Karpas-422 (cell line): ENCODE data around the gene TGFA. TPM values are rescaled to one million over a fixed set of nuclear protein-coding genes. Genes with fewer than 3 reads are reported as not detected.

ENCODE experiments used
- DNase-seq: peaks from one replicate; pipeline ENCODE4 v3.0.0-alpha.2; 2015
- H2AFZ ChIP-seq: fragments of 200-600 bp; sonication (generic); 2 replicates; pipeline ENCODE4 v1.6.1; 2014; ENCODE audit warnings: antibody characterized with exemption, low read length, mixed read lengths
- H3K27ac ChIP-seq: fragments of 200-600 bp; sonication (generic); 2 replicates; pipeline ENCODE4 v1.5.1; 2014; ENCODE audit warnings: mild to moderate bottlenecking, low read length, moderate library complexity
- H3K27me3 ChIP-seq: fragments of 200-600 bp; sonication (generic); 2 replicates; pipeline ENCODE4 v1.6.1; 2014; ENCODE audit warnings: low read length, mixed read lengths
- H3K36me3 ChIP-seq: fragments of 200-600 bp; sonication (generic); 2 replicates; pipeline ENCODE4 v1.6.1; 2014; ENCODE audit warnings: low read length, mixed read lengths; ENCODE audit not compliant: insufficient read depth
- H3K4me1 ChIP-seq: fragments of 200-600 bp; sonication (generic); 2 replicates; pipeline ENCODE4 v1.6.1; 2014; ENCODE audit warnings: mild to moderate bottlenecking, low read length, mixed read lengths
- H3K4me2 ChIP-seq: fragments of 200-600 bp; sonication (generic); 2 replicates; pipeline ENCODE4 v1.6.1; 2014; ENCODE audit warnings: low read length, low read depth, mild to moderate bottlenecking; ENCODE audit not compliant: poor library complexity, severe bottlenecking
- H3K4me3 ChIP-seq: fragments of 200-600 bp; sonication (generic); 2 replicates; pipeline ENCODE4 v1.5.1; 2014; ENCODE audit warnings: mild to moderate bottlenecking, antibody characterized with exemption, low read length, mixed read lengths
- H3K79me2 ChIP-seq: fragments of 200-600 bp; sonication (generic); 2 replicates; pipeline ENCODE4 v1.6.1; 2014; ENCODE audit warnings: mild to moderate bottlenecking, low read length, mixed read lengths
- H3K9ac ChIP-seq: fragments of 200-600 bp; sonication (generic); 2 replicates; pipeline ENCODE4 v1.6.0; 2014; ENCODE audit warnings: low read length
- H3K9me2 ChIP-seq: fragments of 200-600 bp; sonication (generic), shearing (Covaris generic); replicated peaks from 2 replicates; pipeline ENCODE4 v1.6.0; 2014; ENCODE audit warnings: mild to moderate bottlenecking, low read length, moderate library complexity; ENCODE audit not compliant: insufficient read depth
- H3K9me3 ChIP-seq: fragments of 300-700, 200-600 bp; sonication (generic); 2 replicates; pipeline ENCODE4 v1.6.1; 2014; ENCODE audit warnings: low read length, mixed read lengths
- H4K20me1 ChIP-seq: fragments of 200-600 bp; sonication (generic); 2 replicates; pipeline ENCODE4 v1.6.1; 2014; ENCODE audit warnings: mild to moderate bottlenecking, antibody characterized with exemption, low read length, low read depth; ENCODE audit not compliant: insufficient read depth
- total RNA-seq: library from RNA; depleted of rRNA; stranded (reverse); fragments of >200 nt; shearing (Covaris generic); gene quantifications from 2 replicates; pipeline ENCODE4 v1.2.3, GENCODE V29; 2014; ENCODE audit warnings: low replicate concordance; rRNA removed

Gene TGFA
- total RNA-seq: not detected in 2 replicates

DNA sequence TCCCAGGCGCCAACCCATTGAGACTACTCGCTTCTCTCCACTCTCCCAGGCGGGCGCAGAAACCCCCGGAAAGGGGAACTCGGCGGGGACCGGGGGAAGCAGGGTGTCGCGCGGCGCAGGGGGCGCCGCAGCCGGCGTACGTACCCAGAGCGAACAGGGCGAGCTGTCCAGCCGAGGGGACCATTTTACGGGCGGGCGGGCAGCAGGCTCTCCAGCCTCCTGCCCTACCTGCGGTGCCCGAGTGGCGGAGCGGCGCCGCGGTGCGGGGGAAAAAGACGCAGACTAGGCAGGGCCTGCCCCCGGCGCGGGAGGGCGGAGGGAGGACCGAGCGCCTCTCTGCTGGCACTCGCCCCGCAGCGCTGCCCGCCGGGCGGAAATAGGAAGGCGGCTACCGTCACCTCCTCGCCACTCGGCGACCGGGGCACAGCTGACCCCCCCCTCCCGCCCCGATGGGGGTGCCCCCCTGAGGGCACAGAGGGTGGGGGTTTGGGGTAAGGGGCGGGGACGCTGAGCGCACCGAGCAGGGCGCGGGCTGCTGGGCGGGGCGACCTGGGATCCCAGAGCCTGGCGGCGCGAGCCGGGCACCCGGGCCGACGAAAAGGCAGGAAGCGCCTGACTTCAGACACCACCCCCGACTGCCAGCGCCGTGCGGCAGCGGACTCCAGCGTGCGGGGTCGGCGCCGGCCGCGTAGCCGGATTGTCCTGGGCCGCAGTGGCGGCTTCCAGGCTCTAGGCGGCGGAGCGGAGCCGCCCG, at the start of gene TGFA:
TGFA (minus strand) TSS at position 243 of the 754 bp plus-strand sequence; CDS start at position 184, 59 bp downstream.
- Histone ChIP-seq H2AFZ (peak within 1 kb of the TSS; percentile 35; the same call in 1 of the 2 replicates), H4K20me1 (no peaks in the 10 kb centered on the region), H3K4me2 (peak within 1 kb of the TSS; percentile 60), H3K27ac (no peak within 1 kb of the TSS), H3K9me2 (no peaks in the 10 kb centered on the region), H3K36me3 (no peaks in the 10 kb centered on the region), H3K4me1 (peaks cover 3% of the 10 kb centered on the region; the same call in 1 of the 2 replicates), H3K79me2 (no peaks in the 10 kb centered on the region), H3K27me3 (no peaks in the 10 kb centered on the region; the same call in 1 of the 2 replicates), H3K4me3 (peak within 1 kb of the TSS; percentile 57), H3K9ac (peak within 1 kb of the TSS; percentile 35), H3K9me3 (no peaks in the 10 kb centered on the region)
- peak; percentile 77 for DNase-seq

DNA sequence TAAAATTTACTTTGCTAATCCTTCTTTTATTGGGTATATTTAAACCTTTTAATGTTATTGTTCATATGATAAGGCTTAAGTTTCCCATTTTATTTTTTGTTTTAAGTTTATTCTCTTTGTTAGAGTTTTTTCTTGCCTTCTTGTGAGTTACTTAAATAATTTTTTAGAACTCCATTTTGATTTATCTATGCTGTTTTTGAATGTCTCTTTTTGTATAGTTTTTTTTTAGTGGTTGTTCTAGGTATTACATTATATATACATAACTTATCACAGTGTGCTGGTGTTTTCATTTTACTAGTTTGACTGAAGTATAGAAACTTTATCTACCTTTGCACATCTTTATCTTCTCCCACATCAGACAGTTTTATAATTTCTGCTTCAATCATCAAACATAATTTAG, 49.4 kb upstream of the TGFA start:
- H3K36me3 ChIP-seq: no peaks in the 10 kb centered on the region

DNA sequence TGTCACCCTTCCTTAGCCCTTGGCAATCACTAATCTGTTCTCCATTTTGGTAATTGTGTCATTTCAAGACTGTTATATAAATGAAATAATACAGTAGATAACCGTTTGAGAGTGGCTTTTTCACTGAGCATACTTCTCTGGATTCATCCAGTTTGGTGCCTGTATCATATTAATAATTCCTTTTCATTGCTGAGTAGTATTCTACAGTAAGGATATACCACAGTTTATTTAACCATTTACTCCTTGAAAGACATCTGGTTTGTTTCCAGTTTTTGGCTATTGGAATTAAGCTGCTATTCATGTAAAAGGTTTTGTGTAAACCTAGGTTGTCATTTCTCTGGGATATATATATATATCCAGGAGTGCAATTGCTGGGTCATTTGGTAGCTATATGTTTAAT, 44.6 kb upstream of the TGFA start:
- Histone ChIP-seq H3K4me2 (no peak overlapping the region), H3K27me3 (no peaks in the 10 kb centered on the region; the same call in 1 of the 2 replicates), H3K9me3 (peaks cover 4% of the 10 kb centered on the region; the same call in 1 of the 2 replicates), H4K20me1 (no peaks in the 10 kb centered on the region), H3K36me3 (no peaks in the 10 kb centered on the region), H3K27ac (no peak overlapping the region), H3K4me1 (no peaks in the 10 kb centered on the region), H3K9ac (no peak overlapping the region), H3K79me2 (no peaks in the 10 kb centered on the region), H3K9me2 (no peaks in the 10 kb centered on the region), H3K4me3 (no peak overlapping the region), H2AFZ (no peak overlapping the region)
- no peak for DNase-seq

More for the DNA sequence above, 49.4 kb upstream of the TGFA start:
- H3K9ac ChIP-seq: no peak overlapping the region
- H3K4me2 ChIP-seq: no peak overlapping the region
- no peak overlapping the region for H3K4me3 ChIP-seq
- no peaks in the 10 kb centered on the region; the same call in 1 of the 2 replicates for H3K27me3 ChIP-seq
- no peaks in the 10 kb centered on the region for H3K4me1 ChIP-seq
- no peak overlapping the region for H3K27ac ChIP-seq
- H3K79me2 ChIP-seq: no peaks in the 10 kb centered on the region
- H3K9me2 ChIP-seq: no peaks in the 10 kb centered on the region
- no peak overlapping the region for H2AFZ ChIP-seq
- no peaks in the 10 kb centered on the region for H4K20me1 ChIP-seq
- peaks cover 4% of the 10 kb centered on the region; the same call in 1 of the 2 replicates for H3K9me3 ChIP-seq
- no peak for DNase-seq

- H3K4me1 ChIP-seq: no peaks in the 10 kb centered on the region
Observed at GRCh38 chr2:70596739-70597138, 43.1 kb upstream of the TGFA start.

DNA sequence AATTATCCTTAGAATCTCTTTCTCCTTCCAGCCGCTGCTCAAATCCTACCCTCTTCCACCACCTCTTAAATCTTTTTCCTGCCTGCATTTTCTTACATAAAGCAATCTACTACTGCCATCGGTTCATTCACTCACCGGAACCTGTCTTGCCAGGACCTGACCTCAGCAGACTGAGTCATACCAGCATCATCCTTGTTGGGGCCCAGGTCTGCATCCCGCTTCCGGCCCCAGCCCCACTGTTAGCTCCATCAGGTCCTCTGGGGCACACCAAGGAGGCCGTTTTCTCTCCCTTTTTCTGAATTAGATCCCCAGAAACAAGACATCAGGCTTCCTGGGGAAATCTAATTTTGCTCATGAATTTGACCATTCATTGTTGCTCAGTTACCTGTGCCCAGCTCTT, 42.7 kb upstream of the TGFA start:
- no peak overlapping the region for H3K4me2 ChIP-seq
- H3K4me1 ChIP-seq: no peaks in the 10 kb centered on the region
- no peak overlapping the region for H3K27ac ChIP-seq
- H3K9ac ChIP-seq: no peak overlapping the region
- no peaks in the 10 kb centered on the region for H3K9me2 ChIP-seq
- no peak for DNase-seq
- no peak overlapping the region for H3K4me3 ChIP-seq
- H2AFZ ChIP-seq: no peak overlapping the region
- no peaks in the 10 kb centered on the region for H3K36me3 ChIP-seq
- H3K27me3 ChIP-seq: no peaks in the 10 kb centered on the region; the same call in 1 of the 2 replicates
- H4K20me1 ChIP-seq: no peaks in the 10 kb centered on the region
- H3K9me3 ChIP-seq: peaks cover 4% of the 10 kb centered on the region; the same call in 1 of the 2 replicates
- no peaks in the 10 kb centered on the region for H3K79me2 ChIP-seq

More at GRCh38 chr2:70596739-70597138, 43.1 kb upstream of the TGFA start:
- no peak overlapping the region for H3K9ac ChIP-seq
- H3K79me2 ChIP-seq: no peaks in the 10 kb centered on the region
- no peaks in the 10 kb centered on the region; the same call in 1 of the 2 replicates for H3K27me3 ChIP-seq
- no peak overlapping the region for H2AFZ ChIP-seq
- H3K9me3 ChIP-seq: peaks cover 4% of the 10 kb centered on the region; the same call in 1 of the 2 replicates
- no peak overlapping the region for H3K4me2 ChIP-seq
- no peak overlapping the region for H3K27ac ChIP-seq
- DNase-seq: no peak
- no peak overlapping the region for H3K4me3 ChIP-seq
- H3K36me3 ChIP-seq: no peaks in the 10 kb centered on the region
- H4K20me1 ChIP-seq: no peaks in the 10 kb centered on the region
- no peaks in the 10 kb centered on the region for H3K9me2 ChIP-seq

GRCh38 chr2:70583091-70583490, 29.5 kb upstream of the TGFA start:
- DNase-seq: no peak
- H3K9me2 ChIP-seq: no peaks in the 10 kb centered on the region
- H3K9me3 ChIP-seq: no peaks in the 10 kb centered on the region
- H3K27me3 ChIP-seq: no peaks in the 10 kb centered on the region
- no peak overlapping the region for H3K4me3 ChIP-seq
- H2AFZ ChIP-seq: no peak overlapping the region
- no peaks in the 10 kb centered on the region for H3K36me3 ChIP-seq
- H3K9ac ChIP-seq: no peak overlapping the region
- H4K20me1 ChIP-seq: no peaks in the 10 kb centered on the region
- H3K4me1 ChIP-seq: no peaks in the 10 kb centered on the region
- no peak overlapping the region for H3K4me2 ChIP-seq
- H3K79me2 ChIP-seq: no peaks in the 10 kb centered on the region
- H3K27ac ChIP-seq: no peak overlapping the region

- Histone ChIP-seq H3K79me2 (no peaks in the 10 kb centered on the region), H3K36me3 (no peaks in the 10 kb centered on the region), H3K4me2 (no peak overlapping the region), H3K9me3 (no peaks in the 10 kb centered on the region), H3K4me3 (no peak overlapping the region), H3K27ac (no peak overlapping the region), H3K9ac (no peak overlapping the region), H3K27me3 (no peaks in the 10 kb centered on the region), H3K4me1 (no peaks in the 10 kb centered on the region), H2AFZ (no peak overlapping the region), H4K20me1 (no peaks in the 10 kb centered on the region), H3K9me2 (no peaks in the 10 kb centered on the region)
- DNase-seq: no peak
Observed at GRCh38 chr2:70580352-70580751, 26.7 kb upstream of the TGFA start.

DNA sequence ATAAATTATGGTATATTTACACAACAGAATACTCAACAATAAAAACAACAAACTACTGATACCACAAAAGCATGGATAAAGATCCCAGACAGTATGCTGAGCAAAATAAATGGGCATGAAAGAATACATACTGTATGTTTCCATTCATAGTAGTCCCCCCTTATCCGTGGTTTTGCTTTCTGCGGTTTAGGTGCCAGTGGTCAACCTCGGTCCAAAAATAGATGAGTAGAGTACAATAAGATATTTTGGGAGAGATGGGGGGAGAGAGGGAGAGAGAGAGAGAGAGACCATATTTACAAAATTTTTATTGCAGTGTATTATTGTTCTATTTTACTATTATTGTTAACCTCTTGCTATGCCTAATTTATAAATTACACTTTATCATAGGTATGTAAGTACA, 21.0 kb upstream of the TGFA start:
- H3K4me3 ChIP-seq: no peak overlapping the region
- H3K79me2 ChIP-seq: no peaks in the 10 kb centered on the region
- H4K20me1 ChIP-seq: no peaks in the 10 kb centered on the region
- no peak overlapping the region for H3K4me2 ChIP-seq
- H3K27ac ChIP-seq: no peak overlapping the region
- H3K36me3 ChIP-seq: no peaks in the 10 kb centered on the region
- H3K4me1 ChIP-seq: no peaks in the 10 kb centered on the region
- no peaks in the 10 kb centered on the region for H3K9me2 ChIP-seq
- no peak overlapping the region for H3K9ac ChIP-seq
- no peaks in the 10 kb centered on the region for H3K27me3 ChIP-seq
- no peak overlapping the region for H2AFZ ChIP-seq
- no peaks in the 10 kb centered on the region for H3K9me3 ChIP-seq
- DNase-seq: no peak
